ENCODE measurements around the gene SND1.
"Not testable (repeated sequence)": the region's sequence is repeated elsewhere in the genome, so short reads cannot be mapped to it uniquely, and the experiment has no call there.

GRCh38 chr7:127963850-127964249 is 311.9 kb downstream of the SND1 start:
- TF ChIP-seq CTCF, POLR2A, POLR2AphosphoS5 (IDR thresholded peaks at IDR 0.05): not testable (repeated sequence)

Data from breast epithelium (tissue), 3 donors.